Thyroid gland (tissue), 4 donors: ENCODE results near the gene CDADC1.

Experiments used
- CTCF ChIP-seq, 6 experiments: fragments of 200-600 bp in 3 of 6; fragments of 450-650 bp in 3 of 6; sonication (generic) in 3 of 6; IDR thresholded peaks; one replicate each; pipeline ENCODE4 v1.5.1; 2016 to 2019; ENCODE audit warnings: antibody characterized with exemption in 6 of 6, mild to moderate bottlenecking in 2 of 6, inconsistent platforms in 1 of 6, moderate library complexity in 1 of 6
- POLR2A ChIP-seq, 2 donors: fragments of 450-650 bp; IDR thresholded peaks; one replicate each; pipeline ENCODE4 v1.6.1; 2017; ENCODE audit warnings: antibody characterized with exemption in 2 of 2, mild to moderate bottlenecking in 2 of 2, moderate library complexity in 1 of 2

- TF ChIP-seq CTCF (IDR thresholded peaks at IDR 0.05) (no peak), POLR2A (IDR thresholded peaks at IDR 0.05) (no peak)
Observed at GRCh38 chr13:49330546-49330864, 82.8 kb downstream of the CDADC1 start.
